Ishikawa (cell line): Measurements from ENCODE around the gene UPF2.

ENCODE experiments used
- CEBPB ChIP-seq: IDR thresholded peaks from 2 replicates; pipeline ENCODE4 v1.6.1; 2012
- CREB1 ChIP-seq: IDR thresholded peaks from 2 replicates; pipeline ENCODE4 v1.6.1; 2012; ENCODE audit warnings: low read depth
- EGR1 ChIP-seq: IDR thresholded peaks from 2 replicates; pipeline ENCODE4 v1.6.1; 2012
- EP300 ChIP-seq: IDR thresholded peaks from 2 replicates; pipeline ENCODE4 v1.6.1; 2012; ENCODE audit warnings: borderline replicate concordance
- FOXM1 ChIP-seq: IDR thresholded peaks from 2 replicates; pipeline ENCODE4 v1.6.1; 2012; ENCODE audit warnings: low read depth, borderline replicate concordance
- MAX ChIP-seq: IDR thresholded peaks from 2 replicates; pipeline ENCODE4 v1.6.1; 2012
- NFIC ChIP-seq: IDR thresholded peaks from 2 replicates; pipeline ENCODE4 v1.6.1; 2012
- RAD21 ChIP-seq: IDR thresholded peaks from 2 replicates; pipeline ENCODE4 v1.6.1; 2012; ENCODE audit warnings: low read depth
- REST ChIP-seq: IDR thresholded peaks from 2 replicates; pipeline ENCODE4 v1.6.1; 2012; ENCODE audit warnings: low read depth, mild to moderate bottlenecking
- TAF1 ChIP-seq: IDR thresholded peaks from 2 replicates; pipeline ENCODE4 v1.6.1; 2012; ENCODE audit warnings: low read depth, mild to moderate bottlenecking
- TCF12 ChIP-seq: IDR thresholded peaks from 2 replicates; pipeline ENCODE4 v1.6.1; 2012; ENCODE audit warnings: low read depth
- TEAD4 ChIP-seq: IDR thresholded peaks from 2 replicates; pipeline ENCODE4 v1.6.1; 2012
- USF1 ChIP-seq: IDR thresholded peaks from 2 replicates; pipeline ENCODE4 v1.6.1; 2012
- YY1 ChIP-seq: IDR thresholded peaks from 2 replicates; pipeline ENCODE4 v1.6.1; 2012; ENCODE audit warnings: low read depth
- ZBTB7A ChIP-seq: IDR thresholded peaks from 2 replicates; pipeline ENCODE4 v1.6.1; 2012; ENCODE audit warnings: low read depth

UPF2 gene

GRCh38 chr10:11913079-11913641, 129.4 kb downstream of the UPF2 start:
- no peak for TF ChIP-seq FOXM1
- no peak for TF ChIP-seq YY1
- TF ChIP-seq TCF12: no peak
- TF ChIP-seq RAD21: no peak
- TF ChIP-seq CEBPB: no peak
- no peak for TF ChIP-seq USF1
- TF ChIP-seq TAF1: no peak
- no peak for TF ChIP-seq REST
- TF ChIP-seq NFIC: no peak
- no peak for TF ChIP-seq ZBTB7A
- no peak for TF ChIP-seq EP300
- no peak for TF ChIP-seq EGR1
- TF ChIP-seq TEAD4: no peak
- TF ChIP-seq MAX: no peak
- TF ChIP-seq CREB1: no peak

GRCh38 chr10:11910102-11910501, 132.5 kb downstream of the UPF2 start:
- TF ChIP-seq REST: no peak

- TF ChIP-seq ZBTB7A (no peak), RAD21 (no peak), TEAD4 (no peak), NFIC (no peak), REST (no peak), EP300 (no peak), MAX (no peak), FOXM1 (no peak)
These were observed 133.0 kb downstream of the UPF2 start for GRCh38 chr10:11909618-11910017.

- TF ChIP-seq RAD21: no peak
These were observed 133.6 kb downstream of the UPF2 start for GRCh38 chr10:11908991-11909390.

GRCh38 chr10:11908536-11908935, 134.1 kb downstream of the UPF2 start:
- TF ChIP-seq ZBTB7A: no peak
- TF ChIP-seq FOXM1: no peak
- TF ChIP-seq CEBPB: no peak
- no peak for TF ChIP-seq CREB1
- TF ChIP-seq RAD21: no peak
- no peak for TF ChIP-seq TAF1
- no peak for TF ChIP-seq TCF12

GRCh38 chr10:11907914-11908313, 134.7 kb downstream of the UPF2 start:
- TF ChIP-seq NFIC (no peak), RAD21 (no peak), YY1 (no peak), EP300 (no peak), CREB1 (no peak), TCF12 (no peak), REST (no peak), FOXM1 (no peak), CEBPB (no peak)
